H1 (cell line): ENCODE results near the gene CAPZB. TPM values are rescaled to one million over a fixed set of nuclear protein-coding genes. Genes with fewer than 3 reads are reported as not detected.

Experiments
- CTCF ChIA-PET: fragments of 300-600 bp; sonication (Branson Sonifier 250); formaldehyde crosslinking; loops from one replicate; lab custom pipeline; 2021; ENCODE audit not compliant: partially characterized antibody; lab: Charles Lee
- POLR2A ChIA-PET: fragments of 300-600 bp; sonication (Branson Sonifier 250); formaldehyde crosslinking; loops from one replicate; lab custom pipeline; 2021; ENCODE audit warnings: inconsistent platforms; ENCODE audit not compliant: partially characterized antibody; lab: Charles Lee
- DNase-seq, 2 experiments: peaks; one replicate each; pipeline versions ENCODE4 v3.0.0 to v3.0.0-alpha.2; 2010 to 2022; ENCODE audit warnings: low spot score in 2 of 2, low read depth in 1 of 2, mixed read lengths in 1 of 2
- FAIRE-seq: peaks from 2 replicates; lab custom pipeline; 2011; peaks lifted over from hg19 to GRCh38; lab: Jason Lieb, UNC
- H2AFZ ChIP-seq: 2 replicates; pipeline ENCODE4 v1.8.1; 2012; ENCODE audit warnings: low read length, inconsistent platforms
- H2AK5ac ChIP-seq: 2 replicates; pipeline ENCODE4 v1.6.1; 2013; ENCODE audit warnings: low read depth, low read length
- H2BK120ac ChIP-seq: replicated peaks from 2 replicates; pipeline ENCODE3; 2013; ENCODE audit warnings: low read depth, low read length, inconsistent platforms
- H2BK12ac ChIP-seq: 2 replicates; pipeline ENCODE4 v1.6.1; 2013; ENCODE audit warnings: low read depth, low read length
- H2BK15ac ChIP-seq: 2 replicates; pipeline ENCODE4 v1.6.1; 2013; ENCODE audit warnings: low read length
- H2BK20ac ChIP-seq: 2 replicates; pipeline ENCODE4 v1.6.1; 2013; ENCODE audit warnings: low read length
- H2BK5ac ChIP-seq: 2 replicates; pipeline ENCODE4 v1.6.1; 2013; ENCODE audit warnings: low read depth, low read length
- H3K14ac ChIP-seq: 2 replicates; pipeline ENCODE4 v1.6.1; 2013; ENCODE audit warnings: inconsistent platforms; ENCODE audit not compliant: insufficient read length
- H3K18ac ChIP-seq: 2 replicates; pipeline ENCODE4 v1.6.1; 2013; ENCODE audit warnings: low read length; ENCODE audit errors: extremely low read depth
- H3K23ac ChIP-seq: 2 replicates; pipeline ENCODE4 v1.6.1; 2013; ENCODE audit warnings: inconsistent platforms; ENCODE audit not compliant: insufficient read length
- H3K23me2 ChIP-seq: 2 replicates; pipeline ENCODE4 v1.6.1; 2013; ENCODE audit warnings: low read depth, low read length
- H3K27ac ChIP-seq: 2 replicates; pipeline ENCODE4 v1.6.1; 2011; ENCODE audit warnings: low read depth, low read length, inconsistent platforms
- H3K27me3 ChIP-seq, 4 experiments: replicated peaks in 1 of 4; 1 replicate in 1 of 4; 2 replicates in 3 of 4; pipeline versions ENCODE4 v1.6.1 to v1.8.1; 2011 to 2013; ENCODE audit warnings: low read length in 3 of 4, mild to moderate bottlenecking in 3 of 4, inconsistent platforms in 2 of 4, mixed read lengths in 2 of 4, moderate library complexity in 1 of 4; ENCODE audit not compliant: control insufficient read depth in 3 of 4, insufficient read depth in 3 of 4; ENCODE audit errors: extremely low read depth in 1 of 4
- H3K36me3 ChIP-seq, 4 experiments: 2 replicates each; pipeline versions ENCODE4 v1.6.1 to v1.8.1; 2011 to 2013; ENCODE audit warnings: mild to moderate bottlenecking in 4 of 4, low read length in 3 of 4, moderate library complexity in 2 of 4, control low read depth in 1 of 4, inconsistent platforms in 1 of 4; ENCODE audit not compliant: insufficient read depth in 4 of 4, control insufficient read depth in 2 of 4
- H3K4ac ChIP-seq: replicated peaks from 2 replicates; pipeline ENCODE3; 2013; ENCODE audit warnings: low read length, low read depth, mixed read lengths, inconsistent platforms; ENCODE audit not compliant: insufficient read length
- H3K4me1 ChIP-seq, 4 experiments: replicated peaks in 1 of 4; 1 replicate in 1 of 4; 2 replicates in 3 of 4; pipeline versions ENCODE4 v1.6.1 to v1.8.1; 2011 to 2013; ENCODE audit warnings: low read length in 3 of 4, inconsistent platforms in 2 of 4, mixed read lengths in 1 of 4; ENCODE audit not compliant: insufficient read depth in 4 of 4, control insufficient read depth in 3 of 4
- H3K4me2 ChIP-seq, 2 experiments: 2 replicates each; pipeline versions ENCODE4 v1.6.1 to v1.8.1; 2011 to 2013; ENCODE audit warnings: low read depth in 2 of 2, low read length in 2 of 2, control low read depth in 1 of 2, inconsistent platforms in 1 of 2, mild to moderate bottlenecking in 1 of 2; ENCODE audit not compliant: insufficient read depth in 1 of 2
- H3K4me3 ChIP-seq, 4 experiments: fragments of 200-600, 300-600 bp in 1 of 4; sonication (generic), shearing (Covaris generic), sonication (Bioruptor Twin) in 1 of 4; 2 replicates each; pipeline versions ENCODE4 v1.5.1 to v1.8.1; 2011 to 2016; ENCODE audit warnings: low read length in 4 of 4, low read depth in 3 of 4, control low read depth in 2 of 4, inconsistent platforms in 2 of 4, mild to moderate bottlenecking in 2 of 4, mixed read lengths in 1 of 4, moderate library complexity in 1 of 4; ENCODE audit not compliant: insufficient read depth in 2 of 4; ENCODE audit errors: extremely low read depth in 1 of 4
- H3K56ac ChIP-seq: replicated peaks from 2 replicates; pipeline ENCODE3; 2013; ENCODE audit warnings: low read depth, mild to moderate bottlenecking, mixed read lengths, low read length, inconsistent platforms; ENCODE audit not compliant: insufficient read length
- H3K79me1 ChIP-seq: 2 replicates; pipeline ENCODE4 v1.6.1; 2013; ENCODE audit warnings: low read depth, low read length, control low read depth
- H3K79me2 ChIP-seq, 2 experiments: 2 replicates each; pipeline versions ENCODE4 v1.6.1 to v1.8.1; 2012 to 2013; ENCODE audit warnings: low read length in 2 of 2, mild to moderate bottlenecking in 2 of 2, inconsistent platforms in 1 of 2; ENCODE audit not compliant: insufficient read depth in 2 of 2, control insufficient read depth in 1 of 2
- H3K9ac ChIP-seq, 4 experiments: replicated peaks in 1 of 4; 1 replicate in 1 of 4; 2 replicates in 3 of 4; pipeline versions ENCODE4 v1.6.1 to v1.8.1; 2011 to 2013; ENCODE audit warnings: low read depth in 3 of 4, low read length in 3 of 4, control low read depth in 2 of 4, mild to moderate bottlenecking in 2 of 4, moderate library complexity in 2 of 4, inconsistent platforms in 1 of 4; ENCODE audit errors: extremely low read depth in 1 of 4
- H3K9me3 ChIP-seq, 2 experiments: 2 replicates each; pipeline versions ENCODE4 v1.6.1 to v1.8.1; 2012 to 2013; ENCODE audit warnings: mild to moderate bottlenecking in 2 of 2, moderate library complexity in 2 of 2, control low read depth in 1 of 2, inconsistent platforms in 1 of 2, low read depth in 1 of 2, low read length in 1 of 2, mixed read lengths in 1 of 2; ENCODE audit not compliant: insufficient read depth in 2 of 2
- H4K20me1 ChIP-seq, 2 experiments: replicated peaks in 1 of 2; 2 replicates each; pipeline versions ENCODE3 to v1.8.1; 2011 to 2013; ENCODE audit warnings: inconsistent platforms in 2 of 2, low read length in 2 of 2, mild to moderate bottlenecking in 1 of 2; ENCODE audit not compliant: insufficient read depth in 2 of 2, control insufficient read depth in 1 of 2
- H4K5ac ChIP-seq: 2 replicates; pipeline ENCODE4 v1.6.1; 2013; ENCODE audit warnings: low read length, low read depth, mixed read lengths, inconsistent platforms; ENCODE audit not compliant: insufficient read length
- H4K8ac ChIP-seq: 2 replicates; pipeline ENCODE4 v1.8.0; 2013; ENCODE audit warnings: mild to moderate bottlenecking, moderate library complexity, low read length, inconsistent platforms; ENCODE audit not compliant: insufficient read depth; ENCODE audit errors: extremely low read depth
- H4K91ac ChIP-seq: replicated peaks from 2 replicates; pipeline ENCODE3; 2013; ENCODE audit warnings: low read length, mixed read lengths, inconsistent platforms; ENCODE audit not compliant: insufficient read length
- CEBPB ChIP-seq: IDR thresholded peaks from 2 replicates; pipeline ENCODE4 v1.6.1; 2012; ENCODE audit warnings: low read depth, low read length
- RXRA ChIP-seq: IDR thresholded peaks from 2 replicates; pipeline ENCODE4 v1.6.1; 2011; ENCODE audit warnings: low read depth, mild to moderate bottlenecking, low read length, moderate library complexity; ENCODE audit not compliant: insufficient read depth
- SIN3A ChIP-seq, 2 experiments: IDR thresholded peaks in 1 of 2; conservative IDR thresholded peaks in 1 of 2; 2 replicates each; pipeline ENCODE4 v1.6.1; 2011 to 2012; ENCODE audit warnings: low read length in 2 of 2, improper control_type of control experiment in 1 of 2, low read depth in 1 of 2, mild to moderate bottlenecking in 1 of 2
- ZNF274 ChIP-seq: IDR thresholded peaks from 2 replicates; pipeline ENCODE4 v1.7.0; 2012; ENCODE audit warnings: low read length, borderline replicate concordance; ENCODE audit errors: extremely low read depth
- WGBS, 2 experiments: shearing (Covaris generic) in 1 of 2; methylation state at CpG; one replicate each; pipeline versions ENCODE4 v1.1.6 to v1.1.7; 2013 to 2015; ENCODE audit warnings: low lambda C conversion rate in 2 of 2, mixed read lengths in 2 of 2, inconsistent platforms in 1 of 2, low coverage in 1 of 2, missing lambda C conversion rate in 1 of 2; ENCODE audit not compliant: insufficient replicate concordance in 2 of 2, insufficient coverage in 1 of 2, insufficient read length in 1 of 2; ENCODE audit errors: extremely low coverage in 1 of 2, missing lambda C conversion rate in 1 of 2; 5-methylcytosine and 5-hydroxymethylcytosine counted together
- polyA plus RNA-seq, 7 experiments: library from polyadenylated mRNA; depleted of rRNA in 3 of 7; stranded (reverse) in 5 of 7; unstranded in 2 of 7; fragments of >200 nt in 5 of 7; fragments of 200-250 nt in 2 of 7; gene quantifications; 1 replicate in 5 of 7; 2 replicates in 1 of 7; 4 replicates in 1 of 7; pipeline versions ENCODE4 v1.2.1 to v1.2.3, GENCODE V29; 2011 to 2013; ENCODE audit warnings: missing spikeins in 2 of 7, mixed read lengths in 2 of 7
- total RNA-seq: library from RNA; stranded (reverse); fragmentation: NEBNext Ultra II Directional; extraction: Animal tissue kit (Norgen Biotek cat#: 25700); gene quantifications from 2 replicates; pipeline ENCODE4 v1.2.1, GENCODE V29; 2021

CAPZB gene
- total and polyA plus RNA-seq, 2 of the 8 experiments (the other 6 are each of a cell fraction or from before 2014, with no cell fraction given) = 162 to 371 TPM

GRCh38 chr1:19534281-19534680 lies 48.9 kb upstream of the CAPZB start:
- Histone ChIP-seq H4K5ac (no peak overlapping the region), H2AFZ (no peak overlapping the region)
- 95% methylated on average over 5 of the region's 5 CpGs; no CpG with 5 or more reads in 1 of the 2 experiments for WGBS, 2 experiments

More at GRCh38 chr1:19534281-19534680, 48.9 kb upstream of the CAPZB start:
- Histone ChIP-seq H3K9me3 (peaks cover 3% of the 10 kb centered on the region in 2 experiments; a peak in 2 of 4 replicates), H2AK5ac (no peak overlapping the region), H3K4me2 (no peak overlapping the region), H3K14ac (no peak overlapping the region), H3K9ac (no peak overlapping the region), H2BK15ac (no peak overlapping the region), H3K4me1 (no peaks in the 10 kb centered on the region; a peak in 1 of 7 replicates), H3K4ac (no peak overlapping the region), H2BK5ac (no peak overlapping the region), H3K23ac (no peak overlapping the region), H3K56ac (no peak overlapping the region), H4K20me1 (no peaks in the 10 kb centered on the region), H2BK20ac (no peak overlapping the region), H3K23me2 (no peaks in the 10 kb centered on the region), H3K27me3 (no peaks in the 10 kb centered on the region; a peak in 1 of 7 replicates), H3K36me3 (no peaks in the 10 kb centered on the region), H4K91ac (no peak overlapping the region), H3K79me1 (no peaks in the 10 kb centered on the region), H3K18ac (no peak overlapping the region), H2BK12ac (no peak overlapping the region), H2BK120ac (no peak overlapping the region), H3K79me2 (no peaks in the 10 kb centered on the region), H4K8ac (no peak overlapping the region), H3K4me3 (no peak overlapping the region), H3K27ac (no peak overlapping the region)
- ChIA-PET POLR2A (interaction anchor here (1.2 to 1.6 kb wide), 2 partner anchors 51 to 64 kb away, joined by 3 to 5 read pairs; no protein-coding TSS in a partner anchor), CTCF (interaction anchor here (0.8 to 1.3 kb wide), 5 partner anchors 33 to 325 kb away, joined by 3 to 5 read pairs (median 4); no protein-coding TSS in a partner anchor)
- no peak for DNase-seq
- TF ChIP-seq CEBPB (no peak), RXRA (no peak), ZNF274 (no peak), SIN3A (conservative IDR thresholded peaks at IDR 0.05 in 1 of 2, IDR thresholded peaks at IDR 0.05 in 1 of 2; ENCODE audit: low read depth in 1 of 2, low read length in 2 of 2) (no peak)
- FAIRE-seq = no peak
